ENCODE data around the gene PDGFC. TPM values are rescaled to one million over a fixed set of nuclear protein-coding genes. Genes with fewer than 3 reads are reported as not detected.

PDGFC gene
- total RNA-seq, 1 donor from 2014 or later, result not detected

- intact Hi-C loops (cut with micrococcal nuclease), result no loop called here
- ATAC-seq (ENCODE audit: low read depth), result no peak
- Mint-ChIP-seq H3K27me3 (no peaks in the 10 kb centered on the region), H3K4me3 (no peak overlapping the region), H3K9me3 (peaks cover 4% of the 10 kb centered on the region), H3K27ac (no peak overlapping the region), H3K36me3 (ENCODE audit: low read depth) (no peaks in the 10 kb centered on the region), H3K4me1 (no peaks in the 10 kb centered on the region)
- no peak for DNase-seq
- POLR2A ChIA-PET, result no interaction called here
- TF ChIP-seq CTCF (IDR thresholded peaks at IDR 0.05), result no peak
- CTCF ChIA-PET, result no interaction called here
Observed at GRCh38 chr4:156957556-156957955, 14.0 kb downstream of the PDGFC start.

- ChIA-PET POLR2A (no interaction called here), CTCF (no interaction called here)
- H3K36me3 Mint-ChIP-seq (ENCODE audit: low read depth), result no peaks in the 10 kb centered on the region
- H3K4me3 Mint-ChIP-seq, result no peak overlapping the region
- peaks cover 4% of the 10 kb centered on the region for H3K9me3 Mint-ChIP-seq
- intact Hi-C loops (cut with micrococcal nuclease), result no loop called here
- H3K4me1 Mint-ChIP-seq, result no peaks in the 10 kb centered on the region
- TF ChIP-seq CTCF (IDR thresholded peaks at IDR 0.05), result no peak
- H3K27me3 Mint-ChIP-seq, result no peaks in the 10 kb centered on the region
- ATAC-seq (ENCODE audit: low read depth) (no peak), DNase-seq (no peak)
- H3K27ac Mint-ChIP-seq, result no peak overlapping the region
Observed at GRCh38 chr4:156956826-156957368, 14.7 kb downstream of the PDGFC start.

- H3K4me1 Mint-ChIP-seq, result no peaks in the 10 kb centered on the region
- H3K27ac Mint-ChIP-seq, result no peak overlapping the region
- no peaks in the 10 kb centered on the region for H3K36me3 Mint-ChIP-seq (ENCODE audit: low read depth)
- no peak for TF ChIP-seq CTCF (IDR thresholded peaks at IDR 0.05)
- intact Hi-C loops (cut with micrococcal nuclease), result no loop called here
- no peaks in the 10 kb centered on the region for H3K27me3 Mint-ChIP-seq
- ChIA-PET CTCF (no interaction called here), POLR2A (no interaction called here)
- DNase-seq (no peak), ATAC-seq (ENCODE audit: low read depth) (no peak)
- H3K4me3 Mint-ChIP-seq, result no peak overlapping the region
- H3K9me3 Mint-ChIP-seq, result peaks cover 4% of the 10 kb centered on the region
Observed at GRCh38 chr4:156956359-156956758, 15.2 kb downstream of the PDGFC start.

GRCh38 chr4:156954587-156954986 lies 17.0 kb downstream of the PDGFC start:
- POLR2A ChIA-PET, result no interaction called here

GRCh38 chr4:156953951-156954350 lies 17.6 kb downstream of the PDGFC start:
- H3K27me3 Mint-ChIP-seq, result no peaks in the 10 kb centered on the region
- peaks cover 4% of the 10 kb centered on the region for H3K9me3 Mint-ChIP-seq
- no peak overlapping the region for H3K4me3 Mint-ChIP-seq
- ChIA-PET POLR2A (no interaction called here), CTCF (no interaction called here)
- no peak for TF ChIP-seq CTCF (IDR thresholded peaks at IDR 0.05)
- intact Hi-C loops (cut with micrococcal nuclease), result no loop called here
- no peaks in the 10 kb centered on the region for H3K36me3 Mint-ChIP-seq (ENCODE audit: low read depth)
- no peak overlapping the region for H3K27ac Mint-ChIP-seq
- DNase-seq, result no peak
- no peak for ATAC-seq (ENCODE audit: low read depth)
- H3K4me1 Mint-ChIP-seq, result no peaks in the 10 kb centered on the region

More at GRCh38 chr4:156954587-156954986, 17.0 kb downstream of the PDGFC start:
- ATAC-seq (ENCODE audit: low read depth), result no peak
- CTCF ChIA-PET, result no interaction called here
- no peak for TF ChIP-seq CTCF (IDR thresholded peaks at IDR 0.05)
- Mint-ChIP-seq H3K4me1 (no peaks in the 10 kb centered on the region), H3K27ac (no peak overlapping the region), H3K9me3 (peaks cover 4% of the 10 kb centered on the region), H3K27me3 (no peaks in the 10 kb centered on the region), H3K4me3 (no peak overlapping the region), H3K36me3 (ENCODE audit: low read depth) (no peaks in the 10 kb centered on the region)
- intact Hi-C loops (cut with micrococcal nuclease), result no loop called here
- no peak for DNase-seq
